ENCODE data around the gene PAX8.

GRCh38 chr2:113176696-113177355, 101.9 kb downstream of the PAX8 start:
- TF ChIP-seq CTCF (IDR thresholded peaks at IDR 0.05; ENCODE audit: borderline replicate concordance, extremely low read depth, low read length, poor library complexity, severe bottlenecking) (no peak), EZH2 (IDR thresholded peaks at IDR 0.05; ENCODE audit: borderline replicate concordance, low read depth, low read length, severe bottlenecking) (no peak)

Measured in DND-41 (cell line).